Left forelimb (tissue), 1 donor: ENCODE measurements around the gene SUSD4.
"Not testable (repeated sequence)": the region's sequence is repeated elsewhere in the genome, so short reads cannot be mapped to it uniquely, and the experiment has no call there.

Experiments used
- DNase-seq: peaks from one replicate; pipeline ENCODE4 v3.0.0-alpha.2; 2018; ENCODE audit warnings: low spot score

The SUSD4 gene

GRCh38 chr1:223363856-223364684, at the start of gene SUSD4:
Gene SUSD4 (minus strand): TSS chr1:223364176. CDS start chr1:223363425, 751 bp downstream.
- DNase-seq, result no peak

GRCh38 chr1:223413216-223413615, 49.2 kb upstream of the SUSD4 start:
- no peak for DNase-seq

- DNase-seq, result no peak
These were observed 47.7 kb upstream of the SUSD4 start for GRCh38 chr1:223411710-223412109.

- DNase-seq, result no peak
These were observed 47.3 kb upstream of the SUSD4 start for GRCh38 chr1:223411309-223411708.

GRCh38 chr1:223410036-223410435, 46.1 kb upstream of the SUSD4 start:
- DNase-seq, result no peak

- DNase-seq, result no peak
These were observed 41.5 kb upstream of the SUSD4 start for GRCh38 chr1:223405507-223405906.

- no peak for DNase-seq
These were observed 39.3 kb upstream of the SUSD4 start for GRCh38 chr1:223403184-223403815.

GRCh38 chr1:223402790-223403142, 38.8 kb upstream of the SUSD4 start:
- no peak for DNase-seq

- DNase-seq, result no peak
These were observed 38.2 kb upstream of the SUSD4 start for GRCh38 chr1:223401873-223402789.

GRCh38 chr1:223399393-223399792, 35.4 kb upstream of the SUSD4 start:
- not testable (repeated sequence) for DNase-seq

- DNase-seq, result no peak
These were observed 30.7 kb upstream of the SUSD4 start for GRCh38 chr1:223394706-223395105.

GRCh38 chr1:223394242-223394641, 30.3 kb upstream of the SUSD4 start:
- DNase-seq, result no peak

- DNase-seq, result no peak
These were observed 29.6 kb upstream of the SUSD4 start, which contains the start of gene CCDC185 for GRCh38 chr1:223393275-223394214. Gene CCDC185 (plus strand): TSS chr1:223393415. CDS start chr1:223393476, 61 bp downstream.

- no peak for DNase-seq
These were observed 26.6 kb upstream of the SUSD4 start for GRCh38 chr1:223390618-223391017.

GRCh38 chr1:223386013-223386412, 22.0 kb upstream of the SUSD4 start:
- DNase-seq, result no peak

- no peak for DNase-seq
These were observed 14.8 kb upstream of the SUSD4 start for GRCh38 chr1:223378754-223379153.

- DNase-seq, result no peak
These were observed 10.2 kb upstream of the SUSD4 start for GRCh38 chr1:223374064-223374610.

- no peak for DNase-seq
These were observed 858 bp upstream of the SUSD4 start for GRCh38 chr1:223364685-223365382.

- peak; percentile 68 for DNase-seq
These were observed 720 bp downstream of the SUSD4 start for GRCh38 chr1:223363057-223363855.
